ENCODE results near the gene TMEM183A.

Gene TMEM183A

DNA sequence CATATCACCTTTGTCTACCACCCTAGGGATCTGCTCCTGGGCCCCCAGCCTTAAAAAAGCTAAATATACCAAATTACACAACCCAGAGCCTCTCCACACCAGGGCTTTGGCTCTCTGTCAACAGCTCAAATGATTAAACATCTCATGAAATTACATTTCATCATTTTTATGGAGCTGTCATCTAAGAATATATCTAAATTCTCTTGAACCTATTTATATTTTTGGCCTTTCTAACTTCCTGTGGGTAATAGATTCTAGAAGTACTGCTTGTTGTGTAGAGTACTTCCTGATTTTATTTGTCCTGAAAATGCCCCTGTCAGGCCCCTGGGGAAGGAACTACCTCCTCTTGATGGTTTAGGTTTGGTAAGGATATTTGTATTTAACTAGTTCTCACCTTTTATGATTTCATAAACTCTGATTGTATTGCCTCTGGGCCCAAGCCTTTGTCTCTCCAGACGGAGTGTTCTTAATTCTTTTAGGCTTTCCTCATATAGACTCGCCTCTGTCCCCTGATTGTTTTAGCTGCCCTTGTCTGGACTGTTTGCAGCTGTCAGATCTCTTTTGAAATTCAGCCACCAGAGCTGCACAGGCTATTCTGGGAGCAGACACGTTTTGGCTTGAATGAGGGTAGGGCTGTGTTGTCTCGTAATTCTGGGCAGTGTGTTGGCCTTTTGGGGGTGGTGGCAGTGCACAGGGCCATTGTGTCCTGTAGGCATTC lies 62.0 kb downstream of the TMEM183A start:
- no peak for DNase-seq (ENCODE audit: low read depth in 2 of 2)

DNA sequence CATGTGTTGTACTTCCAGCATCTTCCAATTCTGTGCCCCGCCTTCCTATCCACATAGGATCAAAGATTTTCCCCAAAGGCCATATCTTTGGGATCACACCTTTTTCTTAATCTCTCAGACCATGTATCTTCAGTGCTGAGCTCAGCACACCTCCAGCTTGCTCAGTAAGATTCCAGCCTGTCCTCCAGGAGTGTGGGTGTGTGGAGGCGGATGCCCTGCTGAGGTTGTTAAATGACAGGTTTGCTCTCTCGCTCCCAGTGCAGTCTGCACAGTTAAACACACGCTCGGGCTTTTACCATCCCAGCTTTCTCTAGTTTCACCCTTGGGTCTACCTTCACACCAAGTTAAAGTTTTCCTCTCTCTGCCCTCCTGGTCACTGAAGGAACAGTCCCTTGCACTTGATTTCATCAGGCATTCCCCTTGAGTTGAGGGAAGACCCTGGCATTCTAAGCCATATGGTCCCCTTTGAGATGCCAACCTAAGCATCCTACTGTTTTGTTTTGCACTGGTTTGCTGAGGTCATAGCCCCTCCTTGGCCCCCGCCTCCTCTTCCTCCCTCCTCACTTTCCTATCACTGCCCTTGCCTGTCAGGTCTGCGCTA lies 64.9 kb downstream of the TMEM183A start:
- DNase-seq (ENCODE audit: low read depth in 2 of 2) = no peak

DNA sequence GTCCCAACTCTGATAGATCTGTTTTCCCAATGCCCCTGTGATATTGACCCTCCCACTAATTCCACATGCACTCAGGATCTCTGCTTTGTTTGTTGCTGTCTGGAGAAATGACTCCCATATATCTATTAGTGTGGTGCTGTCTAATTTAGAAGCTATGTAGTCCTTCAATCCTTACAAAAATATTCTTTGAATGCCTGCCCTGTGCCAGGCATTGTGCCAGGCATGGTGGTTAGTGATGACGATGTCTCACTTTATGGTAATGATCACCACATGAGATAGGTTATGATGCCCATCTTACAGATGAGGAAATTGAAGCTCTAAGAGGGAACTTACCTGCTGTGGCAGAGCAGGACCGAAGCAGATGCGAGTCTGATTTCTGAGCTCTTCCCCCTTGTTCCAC lies 65.7 kb downstream of the TMEM183A start:
- no peak for DNase-seq (ENCODE audit: low read depth in 2 of 2)

DNA sequence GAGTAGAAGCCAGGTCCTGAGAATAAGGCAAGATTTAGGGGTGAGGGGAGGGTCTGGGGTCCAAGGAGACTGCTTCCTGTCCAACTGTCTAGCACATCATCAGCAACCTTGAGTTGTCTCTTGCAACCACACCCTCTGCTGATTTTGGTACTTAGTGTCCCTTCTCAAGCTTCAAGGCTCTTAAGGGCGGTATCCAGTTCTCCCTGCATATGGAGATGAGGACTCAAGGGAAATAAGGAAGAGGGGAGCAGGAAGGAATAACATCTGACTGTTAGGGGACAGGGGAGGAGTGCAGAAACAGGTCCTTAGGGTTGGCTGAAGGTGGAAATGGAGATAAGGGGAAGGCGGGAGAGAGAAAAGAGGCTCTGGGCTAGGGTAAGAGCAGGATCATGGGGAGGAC lies 66.3 kb downstream of the TMEM183A start:
- no peak for DNase-seq (ENCODE audit: low read depth in 2 of 2)
